Fibroblast of skin of left quadriceps (primary cell): Measurements from ENCODE around the gene FGD5.

Experiments
- DNase-seq, 2 experiments: peaks; one replicate each; pipeline ENCODE4 v3.0.0-alpha.2; 2013; ENCODE audit warnings: low read depth in 2 of 2

Gene FGD5

DNA sequence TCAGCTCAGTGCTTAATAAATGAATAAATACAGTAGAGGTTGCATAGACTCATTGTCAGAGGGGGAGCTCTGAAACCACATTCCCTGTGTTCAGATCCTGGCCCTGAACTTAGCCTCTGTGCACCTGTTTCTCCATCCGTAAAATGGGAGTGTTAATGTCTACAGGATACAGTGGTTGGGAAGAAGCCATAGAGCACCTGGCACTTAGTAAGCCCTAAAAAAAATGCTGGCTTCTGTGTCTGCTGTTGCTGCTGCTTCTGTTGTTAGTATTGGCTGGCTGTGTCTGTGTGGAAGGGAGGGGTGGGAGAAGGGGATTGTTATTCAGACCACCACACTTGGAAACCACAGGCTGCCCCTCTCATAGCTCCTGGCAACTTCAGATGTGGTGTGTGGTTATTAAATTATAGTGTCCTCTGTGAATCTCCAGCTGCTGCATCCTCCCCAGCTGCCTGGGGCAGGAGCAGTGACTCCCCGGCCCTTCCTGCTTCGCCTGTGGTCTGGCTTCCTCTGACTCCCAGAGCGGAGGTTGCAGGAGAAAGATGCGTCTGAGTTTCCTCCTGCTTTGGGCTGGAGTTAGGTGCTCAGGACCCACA, 31.0 kb downstream of the FGD5 start:
- no peak for DNase-seq

DNA sequence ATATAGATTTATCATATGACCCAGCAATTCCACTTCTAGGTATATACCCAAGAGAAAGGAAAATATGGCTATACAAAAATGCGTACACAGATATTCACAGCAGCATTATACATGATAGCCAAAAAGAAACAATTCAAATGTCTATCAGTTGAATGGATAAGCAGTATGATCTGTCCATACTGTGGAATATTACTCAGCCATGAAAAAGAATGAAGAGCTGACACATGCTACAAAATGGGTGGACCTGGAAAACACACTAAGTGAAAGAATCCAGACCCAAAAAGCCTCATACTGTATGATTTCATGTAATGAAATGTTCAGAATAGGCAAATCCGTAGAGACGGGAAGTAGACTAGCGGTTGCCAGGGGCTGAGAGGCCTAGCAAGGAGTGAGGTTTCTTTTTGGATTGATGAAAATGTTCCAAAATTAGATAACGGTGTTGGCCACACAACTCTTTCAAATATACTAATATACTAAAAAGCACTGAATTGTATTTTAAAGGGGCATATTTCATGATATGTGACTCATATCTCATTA, 33.4 kb downstream of the FGD5 start:
- no peak for DNase-seq

GRCh38 chr3:14852717-14853116, 34.0 kb downstream of the FGD5 start:
- no peak for DNase-seq

DNA sequence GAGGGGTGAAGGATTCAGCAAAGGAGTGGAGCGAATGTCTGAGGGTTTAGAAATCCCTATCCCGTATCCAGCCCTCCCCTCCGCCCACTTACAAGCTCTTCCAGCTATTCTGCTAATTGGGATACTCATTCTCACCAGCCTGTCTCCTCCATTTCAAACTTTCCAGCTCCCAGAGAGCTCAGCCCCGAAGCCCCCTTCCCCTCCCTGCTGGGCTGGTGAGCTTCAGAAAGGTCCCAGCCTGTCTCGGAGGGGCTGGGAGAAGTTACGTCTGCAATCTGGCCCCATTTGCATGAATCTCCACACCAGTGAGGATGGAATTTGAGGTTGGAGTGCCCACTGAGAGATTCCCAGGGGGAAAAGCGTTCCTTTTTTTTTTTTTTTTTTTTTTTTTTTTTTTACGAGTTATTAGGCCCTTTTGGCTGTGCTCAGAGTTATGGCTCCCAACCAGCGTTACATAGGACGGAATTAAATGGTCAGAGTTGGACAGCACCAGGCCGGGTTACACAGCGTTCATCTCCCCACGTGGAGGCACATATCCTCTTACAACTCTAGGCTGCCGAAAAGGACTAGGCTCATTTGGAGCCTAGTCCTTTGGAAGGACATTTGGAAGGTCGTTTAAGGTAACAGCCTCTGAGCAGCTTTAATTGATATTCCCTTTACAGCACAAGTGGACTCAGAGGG, 34.6 kb downstream of the FGD5 start:
- no peak for DNase-seq

DNA sequence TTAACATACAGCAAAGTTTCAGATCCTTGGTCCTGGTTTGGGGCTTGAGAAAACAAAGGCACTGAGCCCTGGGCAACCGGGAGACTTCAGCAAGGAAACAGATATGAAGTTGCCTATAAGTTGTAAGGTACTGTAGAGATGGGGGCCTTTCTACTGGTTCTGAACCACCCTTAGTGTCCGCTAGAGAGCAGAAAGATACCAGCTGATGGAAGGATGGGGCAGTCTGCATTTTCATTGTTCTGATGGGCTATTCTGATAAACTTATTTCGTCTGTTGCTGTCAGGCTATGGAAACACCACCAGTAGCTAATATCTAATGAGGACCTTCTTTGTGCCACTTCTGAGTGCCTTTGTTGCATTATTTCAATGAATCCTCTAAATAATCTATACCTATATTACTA, 38.7 kb downstream of the FGD5 start:
- DNase-seq = no peak

DNA sequence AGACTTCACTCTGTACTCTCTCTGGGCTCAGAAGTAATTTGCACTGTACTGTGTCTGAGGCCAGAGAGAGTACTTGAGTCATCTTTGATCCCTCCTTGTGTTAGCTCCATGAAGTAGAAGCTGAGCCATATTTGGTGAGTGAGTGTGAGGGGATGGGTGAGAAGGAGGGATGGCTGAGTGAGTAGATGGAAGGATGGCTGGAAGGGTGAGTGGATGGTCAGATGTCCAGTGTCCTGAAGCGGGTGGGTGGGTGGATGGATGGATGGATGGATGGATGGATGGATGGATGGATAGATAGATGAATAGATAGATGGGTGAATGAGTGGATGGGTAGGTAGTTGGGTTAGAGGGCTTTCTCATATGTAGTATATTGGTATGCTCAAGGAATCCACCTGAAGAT, 39.3 kb downstream of the FGD5 start:
- DNase-seq = no peak

DNA sequence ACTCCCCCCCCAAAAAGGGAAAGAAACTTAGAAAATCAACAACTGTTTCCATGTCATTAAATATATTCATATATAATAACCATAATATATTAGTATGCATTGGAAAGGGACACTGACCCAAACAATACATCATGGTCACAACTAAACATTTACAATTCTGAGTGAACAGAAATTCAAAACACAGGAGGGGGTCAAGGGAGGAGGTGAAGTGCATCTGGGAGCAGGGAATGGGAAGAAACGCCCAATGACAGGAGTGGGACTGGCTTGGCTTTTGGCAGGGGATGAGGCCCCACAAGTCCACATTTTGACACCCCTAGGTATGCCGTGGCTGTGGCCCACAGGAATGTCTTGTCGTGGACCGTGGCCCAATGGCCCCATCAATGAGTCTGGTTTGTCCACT, 41.1 kb downstream of the FGD5 start:
- DNase-seq = no peak

DNA sequence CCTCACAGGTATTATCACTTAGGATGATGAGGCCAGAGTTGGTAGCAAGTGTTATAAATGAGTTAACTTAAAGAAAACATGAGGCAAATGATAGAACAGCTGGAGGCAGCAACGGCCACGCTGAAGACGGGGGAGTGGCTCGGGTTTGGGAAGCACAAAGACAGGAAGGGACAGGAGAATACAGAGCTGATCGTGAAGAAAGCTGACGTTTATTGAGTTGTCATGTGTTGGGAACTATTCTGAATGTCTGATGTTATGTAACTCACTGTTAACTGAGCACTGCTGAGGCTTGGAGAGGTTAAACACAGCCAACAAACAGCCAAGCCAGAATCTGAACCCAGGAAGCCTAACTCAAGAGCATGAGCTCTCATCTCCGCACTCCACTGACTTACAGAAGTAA, 42.3 kb downstream of the FGD5 start:
- no peak for DNase-seq

GRCh38 chr3:14861446-14862302, 42.9 kb downstream of the FGD5 start:
- DNase-seq = no peak

DNA sequence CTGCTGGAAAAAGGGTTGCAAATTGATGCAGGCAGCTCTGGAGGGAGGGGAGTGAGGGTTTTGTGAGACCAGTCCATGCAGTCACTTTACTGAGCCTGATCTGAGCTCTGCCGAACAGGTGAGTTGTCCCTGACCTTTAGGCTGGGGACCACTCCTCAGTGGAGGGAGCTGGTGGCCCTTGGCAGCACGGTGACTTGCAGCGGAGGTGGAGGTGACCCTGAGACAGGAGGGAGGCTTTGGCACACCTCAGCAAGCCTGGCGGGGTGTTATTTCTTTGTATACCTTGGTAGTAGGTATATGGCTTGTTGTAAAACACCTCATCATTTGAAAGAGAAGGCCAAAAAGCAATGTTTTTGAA, 43.5 kb downstream of the FGD5 start:
- DNase-seq = no peak

- DNase-seq = no peak
Observed at GRCh38 chr3:14862661-14863230, 44.0 kb downstream of the FGD5 start.

GRCh38 chr3:14863333-14864100, 44.8 kb downstream of the FGD5 start:
- DNase-seq = no peak

- DNase-seq = no peak
Observed at GRCh38 chr3:14864131-14864530, 45.4 kb downstream of the FGD5 start.

DNA sequence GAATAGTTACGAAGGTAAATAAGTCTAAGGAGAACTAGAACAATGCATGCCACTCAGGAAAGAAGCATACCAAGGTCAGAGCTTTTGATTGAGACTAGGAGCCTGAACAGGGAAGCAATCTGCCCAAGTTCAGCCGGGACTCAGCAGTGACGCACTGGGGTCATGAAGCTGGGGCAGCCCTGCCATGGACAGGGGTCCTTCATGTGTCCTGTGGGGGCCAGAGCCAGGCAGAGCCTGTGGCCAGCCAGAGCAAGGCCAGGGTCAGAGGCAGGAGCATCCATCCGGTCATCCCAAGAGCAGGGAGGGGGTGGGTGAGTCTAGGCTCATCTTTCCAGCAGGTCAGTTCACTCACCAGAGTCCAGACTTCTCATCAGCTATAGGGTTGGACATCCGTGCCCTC, 47.9 kb downstream of the FGD5 start:
- DNase-seq = no peak

DNA sequence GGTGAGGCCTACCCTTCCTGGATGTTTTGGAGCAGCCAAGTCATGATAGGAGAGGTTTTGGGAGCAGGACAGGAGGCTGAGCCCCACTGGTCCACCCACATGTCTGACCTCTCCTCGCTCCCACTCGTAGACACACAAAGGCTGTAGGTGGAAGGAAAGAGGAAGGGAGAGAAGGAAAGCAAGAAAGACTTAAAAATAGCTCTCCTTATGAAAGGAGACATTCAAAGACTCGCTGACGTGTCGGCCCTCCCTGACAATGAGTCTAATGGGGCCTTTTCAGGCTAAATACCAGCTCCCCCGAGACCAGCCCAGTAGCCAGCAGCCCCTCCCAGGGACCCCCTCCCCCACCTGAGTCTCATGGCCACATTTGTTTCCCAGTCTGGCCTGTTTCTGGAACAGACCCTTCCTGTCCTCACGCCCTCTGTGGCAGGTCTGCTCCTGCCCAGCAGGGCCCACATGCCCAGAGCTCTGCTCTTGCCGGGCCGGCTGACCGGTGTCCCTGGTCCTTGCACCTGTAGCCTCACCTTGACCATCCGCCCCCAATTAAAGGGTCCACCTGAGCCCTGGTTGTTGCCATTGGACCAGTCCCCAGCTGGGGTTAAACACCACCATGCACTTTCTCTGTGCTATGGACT, 49.3 kb downstream of the FGD5 start:
- no peak for DNase-seq

- no peak for DNase-seq
Observed at GRCh38 chr3:14869917-14870782, 51.4 kb downstream of the FGD5 start.

DNA sequence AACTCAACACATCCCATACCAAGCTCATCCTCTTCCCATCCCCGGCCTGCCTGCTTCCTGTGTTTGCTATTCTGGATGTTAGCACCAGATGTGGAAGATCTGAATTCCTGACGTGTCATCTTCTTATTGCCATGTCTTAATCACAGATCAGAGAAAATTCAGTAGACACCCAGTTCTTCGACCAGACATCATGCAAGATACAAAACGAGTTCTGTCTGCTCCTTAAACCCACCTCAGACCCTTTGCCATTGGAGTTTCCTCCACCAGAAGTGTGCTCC, 52.0 kb downstream of the FGD5 start:
- DNase-seq = no peak

DNA sequence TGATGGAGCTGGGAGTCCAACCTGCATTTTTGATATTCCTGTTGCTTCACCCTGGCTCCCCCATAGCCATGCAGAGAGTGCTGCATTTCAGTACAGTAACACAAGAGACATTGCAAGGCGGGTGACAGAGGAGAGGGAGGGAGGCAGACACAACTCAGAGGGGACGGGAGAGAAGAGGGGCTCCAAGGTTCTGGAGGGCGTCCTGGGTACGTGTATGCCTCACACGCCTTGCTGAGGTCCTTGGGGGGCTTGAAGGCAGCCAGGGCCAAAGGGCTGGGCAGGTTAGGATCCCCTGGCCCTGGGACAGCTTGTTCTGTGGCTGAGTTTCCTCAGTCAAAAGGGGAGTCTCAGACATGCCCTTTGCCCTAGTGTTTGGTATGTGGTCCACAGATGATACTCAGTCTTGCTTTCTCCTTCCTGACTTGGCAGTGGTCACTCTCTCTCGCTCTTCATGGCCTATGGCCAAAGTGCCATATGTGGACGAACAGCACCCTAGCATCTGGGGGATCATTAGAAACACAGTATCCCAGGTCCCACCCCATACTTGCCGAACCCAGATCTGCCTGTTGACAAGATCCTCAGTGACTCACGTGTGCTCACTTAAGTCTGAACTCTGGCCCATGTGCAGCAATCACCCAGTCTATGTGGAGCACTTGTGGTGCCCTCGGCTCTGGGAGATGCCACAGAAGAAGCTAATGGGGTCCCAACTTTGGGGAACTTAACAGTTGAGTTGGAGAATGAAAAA, 52.9 kb downstream of the FGD5 start:
- DNase-seq = no peak

DNA sequence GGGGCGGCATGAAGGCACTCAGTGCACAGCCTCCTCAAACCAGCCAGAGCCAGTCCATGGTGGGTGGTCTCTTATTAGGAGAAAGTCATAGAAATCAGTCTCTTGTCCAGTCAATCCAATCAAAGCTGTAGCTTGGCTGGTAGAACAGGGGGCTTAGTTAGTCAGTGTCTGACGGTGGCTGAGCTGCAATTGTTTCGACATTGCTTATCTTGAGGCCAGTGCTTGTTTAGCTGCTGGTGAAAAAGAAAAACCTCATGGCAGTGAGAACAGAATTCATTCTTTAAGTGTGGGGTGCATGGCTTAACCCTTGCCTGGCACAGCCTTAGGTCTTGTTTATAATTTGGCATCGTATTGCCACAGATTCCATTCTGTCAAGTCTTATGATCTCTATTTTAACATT, 53.9 kb downstream of the FGD5 start:
- no peak for DNase-seq

DNA sequence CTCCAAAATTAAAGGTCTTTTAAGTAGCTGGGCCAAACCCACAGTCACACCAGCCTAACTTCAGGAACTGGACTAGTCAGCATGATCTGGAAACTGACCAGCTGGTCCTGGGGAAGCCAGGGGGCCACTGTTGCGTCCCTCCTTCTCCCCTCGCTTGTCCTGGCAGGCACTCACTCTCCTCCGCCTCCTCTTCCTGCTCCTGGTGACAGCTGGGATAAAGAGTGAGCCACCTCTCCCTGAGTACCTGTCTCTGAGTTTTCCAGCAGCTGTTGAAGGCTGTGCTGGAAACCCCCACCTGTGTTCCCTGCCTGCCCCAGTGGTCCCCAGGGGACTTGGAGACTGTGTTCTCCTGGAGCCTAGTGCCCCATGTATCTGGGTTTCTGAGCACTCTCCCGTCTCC, 56.0 kb downstream of the FGD5 start:
- DNase-seq = no peak
